Fibroblast of lung (primary cell): ENCODE measurements around the gene COPS4. TPM values are rescaled to one million over a fixed set of nuclear protein-coding genes. Genes with fewer than 3 reads are reported as not detected.
A peak's percentile ranks its signal among the peaks of the same experiment; 100 is the strongest.

Experiments used
- DNase-seq, 2 donors: peaks; one replicate each; pipeline versions ENCODE4 v3.0.0 to v3.0.0-alpha.2; 2010; ENCODE audit warnings: low read depth in 2 of 2
- H2AFZ ChIP-seq: 2 replicates; pipeline ENCODE4 v1.5.1; 2012; ENCODE audit warnings: low read length, control low read depth, inconsistent platforms
- H3K27ac ChIP-seq: 2 replicates; pipeline ENCODE4 v1.5.1; 2011; ENCODE audit warnings: low read length, control low read depth; ENCODE audit not compliant: insufficient read depth
- H3K27me3 ChIP-seq: 2 replicates; pipeline ENCODE4 v1.5.1; 2011; ENCODE audit warnings: mild to moderate bottlenecking, low read length; ENCODE audit not compliant: control insufficient read depth, insufficient read depth
- H3K36me3 ChIP-seq: 2 replicates; pipeline ENCODE4 v1.5.1; 2011; ENCODE audit warnings: low read length; ENCODE audit not compliant: control insufficient read depth, insufficient read depth
- H3K4me1 ChIP-seq: 2 replicates; pipeline ENCODE4 v1.5.1; 2011; ENCODE audit warnings: low read length; ENCODE audit not compliant: control insufficient read depth, insufficient read depth; ENCODE audit errors: extremely low read depth
- H3K4me2 ChIP-seq: 2 replicates; pipeline ENCODE4 v1.5.1; 2011; ENCODE audit warnings: low read length, control low read depth; ENCODE audit not compliant: insufficient read depth; ENCODE audit errors: extremely low read depth
- H3K4me3 ChIP-seq, 4 experiments: fragments of 200-600 bp in 1 of 4; sonication (generic) in 1 of 4; replicated peaks in 1 of 4; 2 replicates each; pipeline ENCODE4 v1.5.1; 2011 to 2016; ENCODE audit warnings: low read length in 4 of 4, low read depth in 3 of 4, mild to moderate bottlenecking in 3 of 4, control low read depth in 2 of 4, inconsistent platforms in 1 of 4, mixed read lengths in 1 of 4; ENCODE audit not compliant: insufficient read depth in 1 of 4; ENCODE audit errors: control extremely low read depth in 1 of 4
- H3K79me2 ChIP-seq: 2 replicates; pipeline ENCODE4 v1.5.1; 2012; ENCODE audit warnings: mild to moderate bottlenecking, low read length, inconsistent platforms; ENCODE audit not compliant: control insufficient read depth, insufficient read depth
- H3K9ac ChIP-seq: 2 replicates; pipeline ENCODE4 v1.5.1; 2011; ENCODE audit warnings: mild to moderate bottlenecking, low read length, control low read depth; ENCODE audit not compliant: insufficient read depth
- H3K9me3 ChIP-seq: 2 replicates; pipeline ENCODE4 v1.5.1; 2012; ENCODE audit warnings: low read depth, low read length; ENCODE audit not compliant: control insufficient read depth, insufficient read depth
- H4K20me1 ChIP-seq: 2 replicates; pipeline ENCODE4 v1.5.1; 2011; ENCODE audit warnings: low read length; ENCODE audit not compliant: control insufficient read depth, insufficient read depth; ENCODE audit errors: extremely low read depth
- EZH2 ChIP-seq: IDR thresholded peaks from 2 replicates; pipeline ENCODE4 v1.5.1; 2012; ENCODE audit warnings: low read length, control low read depth, mild to moderate bottlenecking; ENCODE audit errors: missing control alignments
- polyA plus RNA-seq, 2 donors: library from polyadenylated mRNA; depleted of rRNA in 1 of 2; stranded (reverse) in 1 of 2; unstranded in 1 of 2; fragments of >200 nt; gene quantifications; 2 replicates each; pipeline ENCODE4 v1.2.1, GENCODE V29; 2011 to 2012; ENCODE audit warnings: missing spikeins in 1 of 2
- total RNA-seq: library from RNA; depleted of rRNA; stranded (reverse); fragments of >200 nt; gene quantifications from 2 replicates; pipeline ENCODE4 v1.2.1, GENCODE V29; 2014
- TF ChIP-seq, protein P1 (sequence below), 2 donors: IDR thresholded peaks in 1 of 2; conservative IDR thresholded peaks in 1 of 2; 1 replicate in 1 of 2; 2 replicates in 1 of 2; pipeline ENCODE4 v1.5.1; 2011 to 2012; ENCODE audit warnings: low read length in 2 of 2, control low read depth in 1 of 2, inconsistent platforms in 1 of 2, low read depth in 1 of 2, mild to moderate bottlenecking in 1 of 2

The COPS4 gene
- total and polyA plus RNA-seq, 2 donors (not counting 1 experiment from before 2014, with no cell fraction given): 82.3 to 128 TPM

DNA sequence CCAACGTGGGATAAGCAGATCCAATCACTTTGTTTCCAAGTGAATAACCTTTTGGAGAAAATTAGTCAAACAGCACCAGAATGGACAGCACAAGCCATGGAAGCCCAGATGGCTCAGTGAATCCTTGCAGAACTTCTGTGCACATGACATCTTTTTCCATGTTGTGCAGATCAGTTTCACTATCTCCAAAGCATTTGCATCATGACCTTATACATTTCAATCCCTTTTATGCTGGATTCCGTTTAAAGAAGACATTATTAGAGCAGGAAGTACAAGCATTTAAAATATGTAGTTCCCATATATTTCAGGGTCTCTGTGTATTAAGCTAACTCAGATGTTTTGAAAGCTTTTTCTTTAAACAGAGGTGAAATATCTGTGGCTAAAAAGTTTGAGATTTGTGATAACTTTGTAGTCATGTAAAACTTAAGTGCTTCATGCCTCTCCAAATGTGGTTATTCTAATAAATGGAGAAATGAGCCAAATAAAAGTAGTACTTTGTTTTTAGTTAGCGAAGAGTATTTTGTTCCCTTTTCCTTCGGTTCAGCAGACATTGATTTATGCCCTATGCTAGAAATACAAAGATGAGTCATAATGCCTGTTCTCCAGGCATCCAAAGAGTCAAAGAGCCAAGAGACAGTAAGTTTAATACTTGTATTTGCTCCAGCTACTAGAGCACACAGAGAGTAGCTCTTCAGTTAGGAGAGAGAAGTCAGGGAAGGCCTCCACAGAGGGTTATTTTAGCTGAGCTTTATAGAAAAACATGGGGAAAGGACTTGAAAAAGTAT is 40.5 kb downstream of the COPS4 start:
- H3K9ac ChIP-seq: no peak overlapping the region
- peak; percentile 82 to 86 for DNase-seq
- no peak overlapping the region for H3K27ac ChIP-seq
- no peaks in the 10 kb centered on the region for H4K20me1 ChIP-seq
- H3K36me3 ChIP-seq: no peaks in the 10 kb centered on the region
- TF ChIP-seq, protein P1, sequence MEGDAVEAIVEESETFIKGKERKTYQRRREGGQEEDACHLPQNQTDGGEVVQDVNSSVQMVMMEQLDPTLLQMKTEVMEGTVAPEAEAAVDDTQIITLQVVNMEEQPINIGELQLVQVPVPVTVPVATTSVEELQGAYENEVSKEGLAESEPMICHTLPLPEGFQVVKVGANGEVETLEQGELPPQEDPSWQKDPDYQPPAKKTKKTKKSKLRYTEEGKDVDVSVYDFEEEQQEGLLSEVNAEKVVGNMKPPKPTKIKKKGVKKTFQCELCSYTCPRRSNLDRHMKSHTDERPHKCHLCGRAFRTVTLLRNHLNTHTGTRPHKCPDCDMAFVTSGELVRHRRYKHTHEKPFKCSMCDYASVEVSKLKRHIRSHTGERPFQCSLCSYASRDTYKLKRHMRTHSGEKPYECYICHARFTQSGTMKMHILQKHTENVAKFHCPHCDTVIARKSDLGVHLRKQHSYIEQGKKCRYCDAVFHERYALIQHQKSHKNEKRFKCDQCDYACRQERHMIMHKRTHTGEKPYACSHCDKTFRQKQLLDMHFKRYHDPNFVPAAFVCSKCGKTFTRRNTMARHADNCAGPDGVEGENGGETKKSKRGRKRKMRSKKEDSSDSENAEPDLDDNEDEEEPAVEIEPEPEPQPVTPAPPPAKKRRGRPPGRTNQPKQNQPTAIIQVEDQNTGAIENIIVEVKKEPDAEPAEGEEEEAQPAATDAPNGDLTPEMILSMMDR (conservative IDR thresholded peaks at IDR 0.05 in 1 of 2, IDR thresholded peaks at IDR 0.05 in 1 of 2; ENCODE audit: low read depth in 1 of 2, low read length in 2 of 2): no peak
- TF ChIP-seq EZH2: no peak
- no peak overlapping the region for H2AFZ ChIP-seq
- no peaks in the 10 kb centered on the region for H3K79me2 ChIP-seq
- H3K9me3 ChIP-seq: no peaks in the 10 kb centered on the region
- peaks cover 11% of the 10 kb centered on the region for H3K4me1 ChIP-seq
- no peak overlapping the region for H3K4me3 ChIP-seq
- no peaks in the 10 kb centered on the region for H3K27me3 ChIP-seq
- peak overlapping the region; percentile 4 for H3K4me2 ChIP-seq

DNA sequence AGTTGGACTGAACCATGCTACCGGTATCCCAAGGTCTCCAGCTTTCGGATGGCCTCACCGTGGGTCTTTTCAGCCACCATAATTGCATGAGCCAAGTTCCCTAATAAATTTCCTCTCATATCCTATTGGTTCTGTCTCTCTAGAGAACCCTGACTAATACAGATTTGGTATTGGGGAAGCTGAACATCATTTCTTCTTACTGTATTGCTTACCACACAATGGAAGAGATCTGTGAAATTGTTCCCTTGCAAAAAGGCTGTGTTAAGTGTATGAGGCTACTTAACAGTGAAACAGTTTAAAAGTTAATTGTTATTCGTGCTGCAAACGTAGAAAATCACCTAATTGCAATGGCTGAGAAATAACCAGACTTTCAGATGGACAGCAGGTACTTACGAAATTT is 45.6 kb downstream of the COPS4 start:
- Histone ChIP-seq H3K4me3 (no peak overlapping the region), H3K27ac (no peak overlapping the region), H3K79me2 (no peaks in the 10 kb centered on the region), H3K36me3 (no peaks in the 10 kb centered on the region), H3K4me2 (no peak overlapping the region), H3K27me3 (no peaks in the 10 kb centered on the region), H3K9ac (no peak overlapping the region), H3K4me1 (peaks cover 5% of the 10 kb centered on the region), H2AFZ (no peak overlapping the region), H3K9me3 (no peaks in the 10 kb centered on the region), H4K20me1 (no peaks in the 10 kb centered on the region)
- TF ChIP-seq, protein P1 (conservative IDR thresholded peaks at IDR 0.05 in 1 of 2, IDR thresholded peaks at IDR 0.05 in 1 of 2; ENCODE audit: low read depth in 1 of 2, low read length in 2 of 2): no peak
- no peak for TF ChIP-seq EZH2
- no peak for DNase-seq

- H3K9me3 ChIP-seq: no peaks in the 10 kb centered on the region
- H2AFZ ChIP-seq: no peak overlapping the region
- H3K4me1 ChIP-seq: no peaks in the 10 kb centered on the region
- no peak overlapping the region for H3K4me2 ChIP-seq
- H3K27ac ChIP-seq: no peak overlapping the region
- H3K9ac ChIP-seq: no peak overlapping the region
- no peaks in the 10 kb centered on the region for H4K20me1 ChIP-seq
- H3K79me2 ChIP-seq: no peaks in the 10 kb centered on the region
- no peaks in the 10 kb centered on the region for H3K36me3 ChIP-seq
- DNase-seq: peak in 1 of 2 donors; percentile 39
- no peaks in the 10 kb centered on the region for H3K27me3 ChIP-seq
- TF ChIP-seq, protein P1 (conservative IDR thresholded peaks at IDR 0.05 in 1 of 2, IDR thresholded peaks at IDR 0.05 in 1 of 2; ENCODE audit: low read depth in 1 of 2, low read length in 2 of 2): no peak
- no peak for TF ChIP-seq EZH2
- H3K4me3 ChIP-seq: no peak overlapping the region
Measured at GRCh38 chr4:83082777-83083176, 47.8 kb downstream of the COPS4 start.
